Endothelial cell of umbilical vein (primary cell): ENCODE measurements around the gene GALK2.

Experiments used
- CTCF ChIP-seq, 2 donors: IDR thresholded peaks; 1 replicate in 1 of 2; 2 replicates in 1 of 2; pipeline ENCODE4 v1.5.1; 2011; ENCODE audit warnings: low read length in 2 of 2, mild to moderate bottlenecking in 2 of 2, moderate library complexity in 2 of 2, control low read depth in 1 of 2, inconsistent platforms in 1 of 2, low read depth in 1 of 2; ENCODE audit not compliant: insufficient read depth in 1 of 2; ENCODE audit errors: extremely low read depth in 1 of 2
- EZH2 ChIP-seq: IDR thresholded peaks from 2 replicates; pipeline ENCODE4 v1.6.1; 2012; ENCODE audit warnings: borderline replicate concordance, low read depth, mild to moderate bottlenecking, moderate library complexity, low read length, inconsistent platforms; ENCODE audit not compliant: severe bottlenecking
- FOS ChIP-seq: IDR thresholded peaks from 2 replicates; pipeline ENCODE4 v1.6.1; 2011; ENCODE audit warnings: mild to moderate bottlenecking, low read length, moderate library complexity, borderline replicate concordance; ENCODE audit not compliant: insufficient read depth
- JUN ChIP-seq: IDR thresholded peaks from 2 replicates; pipeline ENCODE4 v1.6.1; 2011; ENCODE audit warnings: borderline replicate concordance, low read depth; ENCODE audit not compliant: insufficient read length, insufficient read depth
- MAX ChIP-seq: IDR thresholded peaks from 2 replicates; pipeline ENCODE4 v1.6.1; 2011; ENCODE audit not compliant: insufficient read depth, insufficient read length
- MYC ChIP-seq: IDR thresholded peaks from one replicate; pipeline ENCODE4 v1.6.1; 2011; ENCODE audit warnings: mild to moderate bottlenecking, low read depth, low read length
- POLR2A ChIP-seq: IDR thresholded peaks from 2 replicates; pipeline ENCODE4 v1.6.1; 2012; ENCODE audit warnings: low read depth, mild to moderate bottlenecking, control low read depth, low read length
- POLR2AphosphoS5 ChIP-seq: IDR thresholded peaks from 2 replicates; pipeline ENCODE4 v1.6.1; 2012; ENCODE audit warnings: low read depth, mild to moderate bottlenecking, control low read depth, low read length, moderate library complexity; ENCODE audit not compliant: insufficient read depth

- no peak for TF ChIP-seq CTCF (IDR thresholded peaks at IDR 0.05; ENCODE audit: extremely low read depth in 1 of 2, insufficient read depth in 1 of 2, low read depth in 1 of 2, low read length in 2 of 2)
- no peak for TF ChIP-seq POLR2A
- no peak for TF ChIP-seq POLR2AphosphoS5
- TF ChIP-seq MAX = no peak
- TF ChIP-seq EZH2 = no peak
- TF ChIP-seq JUN = no peak
- TF ChIP-seq FOS = no peak
- no peak for TF ChIP-seq MYC
These were observed 19.6 kb downstream of the GALK2 start for GRCh38 chr15:49189631-49190030.
